ENCODE data around the gene PRKCE. TPM values are rescaled to one million over a fixed set of nuclear protein-coding genes. Genes with fewer than 3 reads are reported as not detected.

PRKCE gene
- total RNA-seq, 1 donor: 12.5 TPM

GRCh38 chr2:46050027-46050426 is 398.6 kb downstream of the PRKCE start:
- TF ChIP-seq CTCF (IDR thresholded peaks at IDR 0.05; ENCODE audit: insufficient read depth, low read length): no peak
- H3K4me3 ChIP-seq (ENCODE audit: low read depth, low read length): no peak overlapping the region
- DNase-seq (ENCODE audit: low read depth): no peak

- TF ChIP-seq CTCF (IDR thresholded peaks at IDR 0.05; ENCODE audit: insufficient read depth, low read length): no peak
- H3K4me3 ChIP-seq (ENCODE audit: low read depth, low read length): no peak overlapping the region
Observed at GRCh38 chr2:46050489-46050888, 399.0 kb downstream of the PRKCE start.

DNA sequence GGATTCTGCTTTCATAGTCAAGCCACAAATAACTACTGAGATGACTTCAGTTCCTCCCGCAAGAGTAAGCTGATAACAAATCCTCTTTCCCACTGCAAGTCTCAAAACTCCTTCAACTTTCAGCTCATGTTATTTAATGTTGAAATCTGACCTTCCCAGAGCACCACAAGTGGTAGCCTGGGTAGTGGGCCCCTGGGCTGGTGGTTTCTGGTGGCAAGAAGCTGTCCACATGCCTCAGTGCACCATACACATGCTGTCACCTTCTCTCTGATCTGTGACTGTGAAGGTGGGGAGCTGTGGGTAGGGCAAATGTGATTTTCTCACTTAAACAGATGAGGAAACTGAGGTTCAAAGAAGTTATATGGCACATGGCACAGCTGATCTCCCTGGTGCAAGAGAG is 399.6 kb downstream of the PRKCE start:
- no peak for DNase-seq (ENCODE audit: low read depth)
- no peak for TF ChIP-seq CTCF (IDR thresholded peaks at IDR 0.05; ENCODE audit: insufficient read depth, low read length)

More at GRCh38 chr2:46050489-46050888, 399.0 kb downstream of the PRKCE start:
- DNase-seq (ENCODE audit: low read depth): no peak

GRCh38 chr2:46053564-46053963 is 402.1 kb downstream of the PRKCE start:
- no peak overlapping the region for H3K4me3 ChIP-seq (ENCODE audit: low read depth, low read length)
- no peak for TF ChIP-seq CTCF (IDR thresholded peaks at IDR 0.05; ENCODE audit: insufficient read depth, low read length)
- no peak for DNase-seq (ENCODE audit: low read depth)

More for the DNA sequence above, 399.6 kb downstream of the PRKCE start:
- H3K4me3 ChIP-seq (ENCODE audit: low read depth, low read length): no peak overlapping the region

DNA sequence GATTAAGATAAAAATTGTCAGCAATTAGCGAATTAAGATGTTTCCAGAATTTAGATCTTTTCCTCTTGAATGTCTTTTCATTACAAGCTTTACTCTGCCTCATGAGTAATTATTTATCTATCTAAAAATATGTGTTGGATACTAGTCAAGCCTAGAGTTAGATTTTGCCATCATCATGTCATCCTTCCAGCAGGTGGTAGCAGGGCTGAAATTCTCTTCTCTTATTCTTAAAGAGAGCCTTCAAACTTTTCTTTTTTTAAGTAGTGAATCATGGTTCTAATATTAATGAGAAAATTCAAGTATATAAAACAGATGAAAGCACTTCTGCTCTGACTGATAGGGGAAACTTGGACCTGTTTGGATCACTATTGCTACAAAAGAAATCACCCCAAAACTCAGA is 405.1 kb downstream of the PRKCE start:
- no peak overlapping the region for H3K4me3 ChIP-seq (ENCODE audit: low read depth, low read length)
- TF ChIP-seq CTCF (IDR thresholded peaks at IDR 0.05; ENCODE audit: insufficient read depth, low read length): peak; percentile 9
- no peak for DNase-seq (ENCODE audit: low read depth)

GRCh38 chr2:46058140-46058539 is 406.7 kb downstream of the PRKCE start:
- DNase-seq (ENCODE audit: low read depth): no peak
- TF ChIP-seq CTCF (IDR thresholded peaks at IDR 0.05; ENCODE audit: insufficient read depth, low read length): no peak
- H3K4me3 ChIP-seq (ENCODE audit: low read depth, low read length): no peak overlapping the region

All from fibroblast of the aortic adventitia (primary cell).